ENCODE results near the gene PKD1L1.
"Not testable (repeated sequence)": the region's sequence is repeated elsewhere in the genome, so short reads cannot be mapped to it uniquely, and the experiment has no call there.

Gene PKD1L1

GRCh38 chr7:47758546-47758945 lies 189.7 kb downstream of the PKD1L1 start:
- DNase-seq, result no peak

GRCh38 chr7:47757921-47758411 lies 190.3 kb downstream of the PKD1L1 start:
- no peak for DNase-seq

- no peak for DNase-seq
Observed at GRCh38 chr7:47756636-47757035, 191.6 kb downstream of the PKD1L1 start.

GRCh38 chr7:47755248-47755647 lies 193.0 kb downstream of the PKD1L1 start:
- no peak for DNase-seq

GRCh38 chr7:47751724-47752123 lies 196.5 kb downstream of the PKD1L1 start:
- not testable (repeated sequence) for DNase-seq

GRCh38 chr7:47751043-47751442 lies 197.2 kb downstream of the PKD1L1 start:
- no peak for DNase-seq

- no peak for DNase-seq
Observed at GRCh38 chr7:47748041-47748440, 200.2 kb downstream of the PKD1L1 start.

GRCh38 chr7:47747160-47747559 lies 201.1 kb downstream of the PKD1L1 start:
- DNase-seq, result no peak

GRCh38 chr7:47746468-47746867 lies 201.8 kb downstream of the PKD1L1 start:
- DNase-seq, result no peak

- no peak for DNase-seq
Observed at GRCh38 chr7:47744883-47745282, 203.4 kb downstream of the PKD1L1 start.

GRCh38 chr7:47743965-47744591 lies 204.2 kb downstream of the PKD1L1 start:
- peak in 1 of 2 experiments; percentile 22 for DNase-seq

GRCh38 chr7:47741984-47742383 lies 206.3 kb downstream of the PKD1L1 start:
- DNase-seq, result no peak

- DNase-seq, result no peak
Observed at GRCh38 chr7:47739891-47740290, 208.4 kb downstream of the PKD1L1 start.

GRCh38 chr7:47739301-47739875 lies 208.9 kb downstream of the PKD1L1 start:
- DNase-seq, result no peak

GRCh38 chr7:47738563-47739166 lies 209.6 kb downstream of the PKD1L1 start:
- DNase-seq, result no peak

- no peak for DNase-seq
Observed at GRCh38 chr7:47737601-47738000, 210.7 kb downstream of the PKD1L1 start.

- DNase-seq, result no peak
Observed at GRCh38 chr7:47735431-47736345, 212.6 kb downstream of the PKD1L1 start.

- DNase-seq, result no peak
Observed at GRCh38 chr7:47734949-47735291, 213.3 kb downstream of the PKD1L1 start.

- no peak for DNase-seq
Observed at GRCh38 chr7:47734287-47734948, 213.8 kb downstream of the PKD1L1 start.

GRCh38 chr7:47730142-47730541 lies 218.1 kb downstream of the PKD1L1 start:
- DNase-seq, result no peak

- DNase-seq, result no peak
Observed at GRCh38 chr7:47726047-47726726, 222.1 kb downstream of the PKD1L1 start.
